ENCODE results near the gene SINHCAF.

DNA sequence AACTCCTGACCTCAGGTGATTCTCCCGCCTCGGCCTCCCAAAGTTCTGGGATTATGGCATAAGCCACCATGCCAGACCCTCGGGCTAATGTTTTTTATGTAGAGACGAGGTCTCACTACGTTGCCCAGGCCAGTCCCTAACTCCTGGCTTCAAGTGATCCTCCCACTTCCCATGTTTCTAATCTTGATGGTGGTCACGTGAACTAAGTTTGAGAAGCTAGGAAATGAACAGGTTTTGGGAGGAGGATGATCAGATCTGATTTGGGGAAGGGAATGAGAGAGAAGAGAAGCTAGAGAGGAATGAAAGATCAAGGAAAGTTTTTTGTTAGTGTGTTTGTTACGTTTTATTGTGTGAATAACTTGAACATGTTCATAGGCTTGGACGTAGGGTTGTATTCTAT lies 17.2 kb upstream of the SINHCAF start:
- TF ChIP-seq CTCF (conservative IDR thresholded peaks at IDR 0.05) (no peak), EZH2 (IDR thresholded peaks at IDR 0.05; ENCODE audit: low read depth) (no peak)

All from PC-9 (cell line).